ENCODE results near the gene FGGY. TPM values are rescaled to one million over a fixed set of nuclear protein-coding genes. Genes with fewer than 3 reads are reported as not detected.

The FGGY gene
- total RNA-seq, 1 experiment from 2014 or later = 14.6 TPM

- Histone ChIP-seq H2AK5ac (ENCODE audit: insufficient read length, low read length) (no peak overlapping the region), H3K23ac (ENCODE audit: insufficient read length, low read depth, low read length) (no peak overlapping the region), H4K8ac (replicated peaks; ENCODE audit: insufficient read length, low read depth, low read length) (no peak overlapping the region), H4K5ac (ENCODE audit: insufficient read length, low read depth, low read length) (no peak overlapping the region), H3K56ac (ENCODE audit: insufficient read length, low read depth, low read length) (no peak overlapping the region), H2BK5ac (ENCODE audit: insufficient read length, low read length) (no peak overlapping the region), H4K20me1 (ENCODE audit: control insufficient read depth, insufficient read depth, insufficient read length) (no peaks in the 10 kb centered on the region), H3K18ac (ENCODE audit: insufficient read length, low read depth, low read length) (no peak overlapping the region), H3K9me3 (ENCODE audit: control insufficient read depth, low read depth, low read length) (no peaks in the 10 kb centered on the region), H4K91ac (ENCODE audit: insufficient read length, low read depth, low read length) (no peak overlapping the region), H2BK120ac (ENCODE audit: low read depth, low read length, poor library complexity, severe bottlenecking) (no peak overlapping the region), H3K14ac (ENCODE audit: insufficient read depth, low read length) (no peak overlapping the region), H3K27me3 (ENCODE audit: insufficient read depth, low read length) (no peaks in the 10 kb centered on the region), H3K4ac (ENCODE audit: low read depth, low read length) (no peak overlapping the region), H3K23me2 (ENCODE audit: insufficient read length, low read depth, low read length, poor library complexity, severe bottlenecking) (no peaks in the 10 kb centered on the region), H2BK12ac (ENCODE audit: insufficient read length, low read depth, low read length) (no peak overlapping the region), H3K79me2 (ENCODE audit: insufficient read depth, low read length) (no peaks in the 10 kb centered on the region), H2BK15ac (ENCODE audit: low read depth, low read length) (no peak overlapping the region), H3K27ac (ENCODE audit: insufficient read length, low read depth, low read length) (no peak overlapping the region), H2AFZ (ENCODE audit: low read length) (no peak overlapping the region), H3K9ac (ENCODE audit: extremely low read depth, insufficient read length, low read length) (no peak overlapping the region), H2BK20ac (ENCODE audit: low read depth, low read length, poor library complexity, severe bottlenecking) (no peak overlapping the region), H3K79me1 (ENCODE audit: insufficient read depth, low read depth, low read length, poor library complexity, severe bottlenecking) (no peaks in the 10 kb centered on the region), H3K4me1 (ENCODE audit: insufficient read depth, low read length) (no peaks in the 10 kb centered on the region), H3K4me2 (ENCODE audit: insufficient read depth, insufficient read length, low read length) (no peak overlapping the region), H3T11ph (ENCODE audit: low read length) (no peak overlapping the region)
- Mint-ChIP-seq H3K27me3 (ENCODE audit: low read depth) (no peaks in the 10 kb centered on the region), H3K4me1 (no peaks in the 10 kb centered on the region), H3K4me3 (no peak overlapping the region), H3K27ac (no peak overlapping the region), H3K9me3 (peaks cover 13 to 14% of the 10 kb centered on the region in 2 experiments), H3K36me3 (ENCODE audit: insufficient read depth in 1 of 3, low read depth in 3 of 3) (peaks cover 5 to 17% (median 9%) of the 10 kb centered on the region in 3 experiments; a peak in 6 of 7 replicates)
- no peak for DNase-seq
- no CpG with 5 or more reads among the region's 2 CpGs for WGBS (ENCODE audit: extremely low coverage, insufficient read length, low lambda C conversion rate)
- TF ChIP-seq CTCF (conservative IDR thresholded peaks at IDR 0.05) = no peak
These were observed 158.3 kb downstream of the FGGY start for GRCh38 chr1:59455206-59455605.
